ENCODE data around the gene RALGPS1. TPM values are rescaled to one million over a fixed set of nuclear protein-coding genes. Genes with fewer than 3 reads are reported as not detected.

Gene RALGPS1
- total RNA-seq, 2 experiments from 2014 or later: 4.8 to 5.1 TPM

GRCh38 chr9:126991183-126991582, 76.6 kb downstream of the RALGPS1 start:
- no peak for DNase-seq
- no peak for ATAC-seq (ENCODE audit: low read depth)
- H3K9me3 Mint-ChIP-seq: peaks cover 10% of the 10 kb centered on the region
- POLR2A ChIA-PET: no interaction called here
- peaks cover 23% of the 10 kb centered on the region for H3K4me1 Mint-ChIP-seq
- peaks cover 20% of the 10 kb centered on the region for H3K36me3 Mint-ChIP-seq
- no peak overlapping the region for H3K27ac Mint-ChIP-seq
- peaks cover 61% of the 10 kb centered on the region for H3K27me3 Mint-ChIP-seq
- no peak overlapping the region for H3K4me3 Mint-ChIP-seq

- H3K4me1 Mint-ChIP-seq: peaks cover 11% of the 10 kb centered on the region
- H3K4me3 Mint-ChIP-seq: no peak overlapping the region
- POLR2A ChIA-PET: no interaction called here
- peaks cover 11% of the 10 kb centered on the region for H3K9me3 Mint-ChIP-seq
- peaks cover 67% of the 10 kb centered on the region for H3K27me3 Mint-ChIP-seq
- H3K27ac Mint-ChIP-seq: no peak overlapping the region
- no peak for DNase-seq
- peaks cover 20% of the 10 kb centered on the region for H3K36me3 Mint-ChIP-seq
- no peak for ATAC-seq (ENCODE audit: low read depth)
Measured at GRCh38 chr9:126992427-126992826, 77.8 kb downstream of the RALGPS1 start.

- POLR2A ChIA-PET: no interaction called here
- ATAC-seq (ENCODE audit: low read depth) (no peak), DNase-seq (no peak)
- no peak overlapping the region for H3K4me3 Mint-ChIP-seq
- peaks cover 1% of the 10 kb centered on the region for H3K4me1 Mint-ChIP-seq
- H3K36me3 Mint-ChIP-seq: peaks cover 4% of the 10 kb centered on the region
- H3K9me3 Mint-ChIP-seq: peaks cover 4% of the 10 kb centered on the region
- H3K27ac Mint-ChIP-seq: no peak overlapping the region
- peaks cover 25% of the 10 kb centered on the region for H3K27me3 Mint-ChIP-seq
Measured at GRCh38 chr9:126999315-127000068, 84.9 kb downstream of the RALGPS1 start.

- no peaks in the 10 kb centered on the region for H3K36me3 Mint-ChIP-seq
- peaks cover 19% of the 10 kb centered on the region for H3K4me1 Mint-ChIP-seq
- peak overlapping the region; percentile 72 for H3K27ac Mint-ChIP-seq
- H3K9me3 Mint-ChIP-seq: no peaks in the 10 kb centered on the region
- DNase-seq: peak; percentile 38
- H3K27me3 Mint-ChIP-seq: peaks cover 6% of the 10 kb centered on the region
- peak; percentile 98 for ATAC-seq (ENCODE audit: low read depth)
- POLR2A ChIA-PET: interaction anchor here (0.6 to 1.6 kb wide), 2 partner anchors 19 to 424 kb away, joined by 4 to 13 read pairs; no protein-coding TSS in a partner anchor
- peak overlapping the region; percentile 19 for H3K4me3 Mint-ChIP-seq
Measured at GRCh38 chr9:127004946-127005769, 90.6 kb downstream of the RALGPS1 start.

GRCh38 chr9:127005770-127006314, 91.3 kb downstream of the RALGPS1 start:
- H3K4me3 Mint-ChIP-seq: no peak overlapping the region
- H3K27me3 Mint-ChIP-seq: peaks cover 5% of the 10 kb centered on the region
- H3K27ac Mint-ChIP-seq: peak overlapping the region; percentile 72
- DNase-seq: no peak
- peaks cover 19% of the 10 kb centered on the region for H3K4me1 Mint-ChIP-seq
- peak; percentile 2 for ATAC-seq (ENCODE audit: low read depth)
- H3K9me3 Mint-ChIP-seq: no peaks in the 10 kb centered on the region
- no peaks in the 10 kb centered on the region for H3K36me3 Mint-ChIP-seq
- POLR2A ChIA-PET: interaction anchor here (0.6 to 1.6 kb wide), 2 partner anchors 20 to 424 kb away, joined by 4 to 13 read pairs; no protein-coding TSS in a partner anchor

GRCh38 chr9:127007638-127008037, 93.1 kb downstream of the RALGPS1 start:
- POLR2A ChIA-PET: no interaction called here
- Mint-ChIP-seq H3K9me3 (no peaks in the 10 kb centered on the region), H3K36me3 (no peaks in the 10 kb centered on the region), H3K27me3 (peaks cover 9% of the 10 kb centered on the region), H3K4me1 (peaks cover 19% of the 10 kb centered on the region), H3K4me3 (no peak overlapping the region), H3K27ac (no peak overlapping the region)
- ATAC-seq (ENCODE audit: low read depth) (no peak), DNase-seq (no peak)

- POLR2A ChIA-PET: no interaction called here
- H3K9me3 Mint-ChIP-seq: no peaks in the 10 kb centered on the region
- peaks cover 19% of the 10 kb centered on the region for H3K4me1 Mint-ChIP-seq
- DNase-seq (no peak), ATAC-seq (ENCODE audit: low read depth) (no peak)
- no peak overlapping the region for H3K4me3 Mint-ChIP-seq
- no peaks in the 10 kb centered on the region for H3K36me3 Mint-ChIP-seq
- no peak overlapping the region for H3K27ac Mint-ChIP-seq
- peaks cover 13% of the 10 kb centered on the region for H3K27me3 Mint-ChIP-seq
Measured at GRCh38 chr9:127008076-127008475, 93.5 kb downstream of the RALGPS1 start.

GRCh38 chr9:127011772-127012171, 97.2 kb downstream of the RALGPS1 start:
- Mint-ChIP-seq H3K9me3 (no peaks in the 10 kb centered on the region), H3K4me1 (peaks cover 2% of the 10 kb centered on the region), H3K27ac (no peak overlapping the region), H3K36me3 (no peaks in the 10 kb centered on the region), H3K27me3 (peaks cover 17% of the 10 kb centered on the region), H3K4me3 (no peak overlapping the region)
- POLR2A ChIA-PET: no interaction called here
- no peak for DNase-seq
- ATAC-seq (ENCODE audit: low read depth): no peak

GRCh38 chr9:127012250-127012649, 97.7 kb downstream of the RALGPS1 start:
- Mint-ChIP-seq H3K9me3 (no peaks in the 10 kb centered on the region), H3K36me3 (no peaks in the 10 kb centered on the region), H3K4me3 (no peak overlapping the region), H3K4me1 (peaks cover 2% of the 10 kb centered on the region), H3K27ac (no peak overlapping the region), H3K27me3 (peaks cover 17% of the 10 kb centered on the region)
- ATAC-seq (ENCODE audit: low read depth) (no peak), DNase-seq (no peak)
- POLR2A ChIA-PET: no interaction called here

GRCh38 chr9:127013597-127013996, 99.0 kb downstream of the RALGPS1 start:
- POLR2A ChIA-PET: no interaction called here
- peaks cover 14% of the 10 kb centered on the region for H3K27me3 Mint-ChIP-seq
- H3K4me3 Mint-ChIP-seq: no peak overlapping the region
- H3K36me3 Mint-ChIP-seq: no peaks in the 10 kb centered on the region
- DNase-seq (no peak), ATAC-seq (ENCODE audit: low read depth) (no peak)
- no peak overlapping the region for H3K27ac Mint-ChIP-seq
- no peaks in the 10 kb centered on the region for H3K4me1 Mint-ChIP-seq
- no peaks in the 10 kb centered on the region for H3K9me3 Mint-ChIP-seq

GRCh38 chr9:127014216-127014909, 99.8 kb downstream of the RALGPS1 start:
- Mint-ChIP-seq H3K4me3 (no peak overlapping the region), H3K9me3 (no peaks in the 10 kb centered on the region), H3K27me3 (peaks cover 14% of the 10 kb centered on the region), H3K4me1 (no peaks in the 10 kb centered on the region), H3K27ac (no peak overlapping the region), H3K36me3 (no peaks in the 10 kb centered on the region)
- POLR2A ChIA-PET: no interaction called here
- no peak for ATAC-seq (ENCODE audit: low read depth)
- no peak for DNase-seq

- POLR2A ChIA-PET: no interaction called here
- Mint-ChIP-seq H3K9me3 (no peaks in the 10 kb centered on the region), H3K4me3 (no peak overlapping the region), H3K4me1 (no peaks in the 10 kb centered on the region), H3K27me3 (peaks cover 14% of the 10 kb centered on the region), H3K36me3 (no peaks in the 10 kb centered on the region), H3K27ac (no peak overlapping the region)
- no peak for DNase-seq
- no peak for ATAC-seq (ENCODE audit: low read depth)
Measured at GRCh38 chr9:127014910-127015540, 100.4 kb downstream of the RALGPS1 start.

All from activated naive CD8-positive, alpha-beta T cell treated with anti-CD3 and anti-CD28 coated beads, Interleukin-2, amount 10 ng/mL, durations not matched to agents 7 days and 5 days (primary cell).